HepG2 (cell line): Measurements from ENCODE around the gene RNF126. TPM values are rescaled to one million over a fixed set of nuclear protein-coding genes. Genes with fewer than 3 reads are reported as not detected.

Experiments used
- ATAC-seq: fragments of 200-7000 bp; cut with Tn5 transposase; 3 replicates; pipeline ENCODE4 v1.9.1; 2020; ENCODE audit warnings: mild to moderate bottlenecking, moderate library complexity
- BruUV-seq: library from RNA; stranded (reverse); fragments of 400-500 nt; replicated peaks from 2 replicates; lab custom pipeline; 2021; lab: Mats Ljungman, UMichigan
- CTCF ChIA-PET: fragments of 300-600 bp; formaldehyde crosslinking; extraction: SDS; loops from one replicate; lab custom pipeline; 2021; ENCODE audit warnings: low total read pairs, inconsistent platforms, low intra/inter-chr PET ratio; lab: Yijun Ruan, JAX
- POLR2A ChIA-PET: fragments of 350-600 bp; sonication (Branson Sonifier 250); formaldehyde crosslinking; loops from one replicate; lab custom pipeline; 2020; ENCODE audit warnings: antibody characterized with exemption, inconsistent platforms; lab: Yijun Ruan, JAX
- DNase-seq: peaks from one replicate; pipeline ENCODE4 v3.0.0-alpha.2; 2015; ENCODE audit warnings: low spot score
- FAIRE-seq: peaks from 3 replicates; lab custom pipeline; 2011; peaks lifted over from hg19 to GRCh38; lab: Jason Lieb, UNC
- H2AFZ ChIP-seq: one replicate; pipeline ENCODE4 v1.6.1; 2011; ENCODE audit warnings: low read length, inconsistent platforms
- H3K27ac ChIP-seq: fragments of 300-600 bp; 3 replicates; pipeline ENCODE4 v1.8.0; 2011; ENCODE audit warnings: mixed run types, mild to moderate bottlenecking, mixed read lengths, low read length, inconsistent platforms; ENCODE audit not compliant: insufficient read depth; ENCODE audit errors: extremely low read length
- H3K27me3 ChIP-seq, 2 experiments: fragments of 200-600 bp in 1 of 2; 2 replicates in 1 of 2; 3 replicates in 1 of 2; pipeline versions ENCODE4 v1.6.0 to v1.8.0; 2011; ENCODE audit warnings: low read length in 2 of 2, mild to moderate bottlenecking in 2 of 2, moderate library complexity in 2 of 2, inconsistent platforms in 1 of 2; ENCODE audit not compliant: insufficient read depth in 2 of 2, control insufficient read depth in 1 of 2
- H3K36me3 ChIP-seq, 2 experiments: fragments of 200-600 bp in 1 of 2; replicated peaks in 1 of 2; 2 replicates in 1 of 2; 3 replicates in 1 of 2; pipeline versions ENCODE4 v1.5.1 to v1.8.0; 2011; ENCODE audit warnings: low read length in 2 of 2, inconsistent platforms in 1 of 2; ENCODE audit not compliant: insufficient read depth in 2 of 2, control insufficient read depth in 1 of 2
- H3K4me1 ChIP-seq: 2 replicates; pipeline ENCODE4 v1.5.1; 2012; ENCODE audit warnings: low read length, inconsistent platforms; ENCODE audit not compliant: insufficient read depth
- H3K4me2 ChIP-seq: 2 replicates; pipeline ENCODE4 v1.6.0; 2011; ENCODE audit warnings: low read depth, low read length, inconsistent platforms
- H3K4me3 ChIP-seq, 3 experiments: fragments of 200-600 bp in 1 of 3; sonication (generic), shearing (Covaris generic) in 1 of 3; replicated peaks in 1 of 3; 2 replicates each; pipeline ENCODE4 v1.5.1; 2011 to 2016; ENCODE audit warnings: low read length in 3 of 3, inconsistent platforms in 2 of 3, low read depth in 2 of 3, mild to moderate bottlenecking in 2 of 3, control low read depth in 1 of 3, mixed read lengths in 1 of 3; ENCODE audit not compliant: insufficient read depth in 1 of 3
- H3K79me2 ChIP-seq: one replicate; pipeline ENCODE4 v1.6.1; 2011; ENCODE audit warnings: low read length, inconsistent platforms; ENCODE audit not compliant: insufficient read depth
- H3K9ac ChIP-seq: 2 replicates; pipeline ENCODE4 v1.6.0; 2011; ENCODE audit warnings: mild to moderate bottlenecking, low read depth, low read length, inconsistent platforms; ENCODE audit not compliant: insufficient read depth
- H3K9me3 ChIP-seq: 2 replicates; pipeline ENCODE4 v1.5.1; 2012; ENCODE audit warnings: mild to moderate bottlenecking, low read length
- H4K20me1 ChIP-seq: 2 replicates; pipeline ENCODE4 v1.6.0; 2011; ENCODE audit warnings: inconsistent platforms, mild to moderate bottlenecking, low read length, moderate library complexity; ENCODE audit not compliant: insufficient read depth
- CENPBD1 ChIP-seq: sonication (generic); formaldehyde crosslinking; IDR thresholded peaks from 2 replicates; pipeline ENCODE4 v1.8.0; 2022; ENCODE audit warnings: missing genetic modification reagents, low read depth, mild to moderate bottlenecking, borderline replicate concordance
- FOSL1 ChIP-seq: sonication (generic); formaldehyde crosslinking; IDR thresholded peaks from 2 replicates; pipeline ENCODE4 v1.9.0; 2021; ENCODE audit warnings: missing genetic modification reagents, borderline replicate concordance
- FOXJ3 ChIP-seq: sonication (generic); formaldehyde crosslinking; IDR thresholded peaks from 2 replicates; pipeline ENCODE4 v1.4.0; 2020; ENCODE audit warnings: missing genetic modification reagents, mild to moderate bottlenecking, borderline replicate concordance
- RAD51 ChIP-seq: fragments of 450-650 bp; IDR thresholded peaks from 2 replicates; pipeline ENCODE4 v1.6.1; 2016; ENCODE audit warnings: borderline replicate concordance
- TEAD3 ChIP-seq: optimal IDR thresholded peaks from 2 replicates; pipeline ENCODE3; 2016; ENCODE audit warnings: borderline replicate concordance
- ZNF441 ChIP-seq: sonication (generic); formaldehyde crosslinking; IDR thresholded peaks from 2 replicates; pipeline ENCODE4 v1.7.0; 2021; ENCODE audit warnings: missing genetic modification reagents, borderline replicate concordance
- ZNF543 ChIP-seq: sonication (generic); formaldehyde crosslinking; IDR thresholded peaks from 2 replicates; pipeline ENCODE4 v1.4.0; 2020; ENCODE audit warnings: mild to moderate bottlenecking, missing genetic modification reagents
- ZNF550 ChIP-seq: sonication (generic); formaldehyde crosslinking; IDR thresholded peaks from 2 replicates; pipeline ENCODE4 v1.4.0; 2020; ENCODE audit warnings: mild to moderate bottlenecking, missing genetic modification reagents, borderline replicate concordance
- ZNF629 ChIP-seq: sonication (generic); formaldehyde crosslinking; conservative IDR thresholded peaks from 2 replicates; pipeline ENCODE4 v1.5.0; 2020; ENCODE audit warnings: missing genetic modification reagents
- WGBS: methylation state at CpG from one replicate; pipeline ENCODE4 v1.1.6; 2017; ENCODE audit warnings: low lambda C conversion rate; 5-methylcytosine and 5-hydroxymethylcytosine counted together
- in situ Hi-C: cut with HindIII; loops from 2 replicates; pipeline ENCODE4 v1.10.0; 2017; ENCODE audit warnings: low pct_unique_long_range_greater_than_20kb; ENCODE audit not compliant: extremely low pct_ligation_motif_present
- intact Hi-C: fragments of 100-400 bp; cut with micrococcal nuclease; formaldehyde crosslinking; loops from one replicate; pipeline ENCODE4 v1.10.0; 2022; ENCODE audit not compliant: unreplicated experiment
- polyA plus RNA-seq, 8 experiments: library from polyadenylated mRNA; depleted of rRNA in 3 of 8; stranded (reverse) in 7 of 8; unstranded in 1 of 8; fragments of >200 nt; fragmentation: Illumina TruSeq in 4 of 8; extraction: Trizol in 4 of 8; gene quantifications; 2 replicates each; pipeline versions ENCODE4 v1.2.1 to v1.2.3, GENCODE V29; 2011 to 2016; ENCODE audit warnings: low read depth in 4 of 8, missing spikeins in 1 of 8, mixed read lengths in 1 of 8; ENCODE audit not compliant: insufficient read depth in 1 of 8
- total RNA-seq, 5 experiments: library from RNA; depleted of rRNA; stranded (reverse); fragments of >200 nt; fragmentation: Illumina TruSeq; extraction: Trizol; gene quantifications; 2 replicates each; pipeline ENCODE4 v1.2.3, GENCODE V29; 2016; ENCODE audit warnings: low read depth in 1 of 5
- TF ChIP-seq, protein P1 (sequence below): sonication (generic); formaldehyde crosslinking; IDR thresholded peaks from 2 replicates; pipeline ENCODE4 v1.5.0; 2020; ENCODE audit warnings: mild to moderate bottlenecking, missing genetic modification reagents, borderline replicate concordance
- TF ChIP-seq, protein P2 (sequence below): sonication (generic); formaldehyde crosslinking; IDR thresholded peaks from 2 replicates; pipeline ENCODE4 v1.4.0; 2020; ENCODE audit warnings: missing genetic modification reagents
- TF ChIP-seq, protein P3 (sequence below): IDR thresholded peaks from 2 replicates; pipeline ENCODE4 v1.6.1; 2016; ENCODE audit warnings: missing compliant biosample characterization, missing genetic modification reagents, borderline replicate concordance

RNF126 gene
- total and polyA plus RNA-seq, 2 of the 13 experiments (the other 11 are each of a cell fraction or from before 2014, with no cell fraction given): 23.2 to 34.0 TPM

DNA sequence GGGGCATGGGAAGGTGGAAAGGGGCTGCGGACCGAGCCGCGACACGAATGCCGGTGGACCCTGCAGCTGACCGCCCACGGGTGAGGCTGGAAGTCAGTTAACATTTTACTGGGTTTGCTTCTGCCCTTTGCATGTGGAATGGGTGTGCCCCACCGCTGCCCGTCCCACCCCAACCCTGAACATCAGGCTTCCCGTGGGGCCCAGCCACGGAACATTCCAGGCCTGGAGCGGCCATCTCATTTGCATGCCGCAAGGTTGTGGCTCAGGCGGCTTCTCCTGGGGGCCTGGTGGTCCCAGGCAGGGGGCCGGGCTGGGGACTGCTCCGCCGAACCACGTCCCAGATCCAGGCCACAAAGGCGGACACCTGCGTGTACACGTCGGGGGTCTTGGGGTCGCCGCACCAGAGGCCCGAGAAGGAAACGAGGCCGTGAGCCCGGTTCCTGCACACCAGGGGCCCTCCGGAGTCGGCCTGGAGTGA, 22.5 kb upstream of the RNF126 start:
- ATAC-seq: no peak
- POLR2A ChIA-PET: no interaction called here

More for the DNA sequence above, 22.5 kb upstream of the RNF126 start:
- BruUV-seq: no TSS peak
- in situ Hi-C loops (no loop called here), intact Hi-C loops (no loop called here)
- DNase-seq (no peak), FAIRE-seq (no peak)
- H3K4me3 ChIP-seq: no peak overlapping the region
- H4K20me1 ChIP-seq: no peaks in the 10 kb centered on the region
- H3K4me2 ChIP-seq: no peak overlapping the region
- no peaks in the 10 kb centered on the region for H3K79me2 ChIP-seq
- H2AFZ ChIP-seq: no peak overlapping the region
- H3K36me3 ChIP-seq: no peaks in the 10 kb centered on the region
- WGBS: 40% methylated on average over 2 of the region's 31 CpGs
- no peaks in the 10 kb centered on the region for H3K9me3 ChIP-seq
- TF ChIP-seq, protein P1, sequence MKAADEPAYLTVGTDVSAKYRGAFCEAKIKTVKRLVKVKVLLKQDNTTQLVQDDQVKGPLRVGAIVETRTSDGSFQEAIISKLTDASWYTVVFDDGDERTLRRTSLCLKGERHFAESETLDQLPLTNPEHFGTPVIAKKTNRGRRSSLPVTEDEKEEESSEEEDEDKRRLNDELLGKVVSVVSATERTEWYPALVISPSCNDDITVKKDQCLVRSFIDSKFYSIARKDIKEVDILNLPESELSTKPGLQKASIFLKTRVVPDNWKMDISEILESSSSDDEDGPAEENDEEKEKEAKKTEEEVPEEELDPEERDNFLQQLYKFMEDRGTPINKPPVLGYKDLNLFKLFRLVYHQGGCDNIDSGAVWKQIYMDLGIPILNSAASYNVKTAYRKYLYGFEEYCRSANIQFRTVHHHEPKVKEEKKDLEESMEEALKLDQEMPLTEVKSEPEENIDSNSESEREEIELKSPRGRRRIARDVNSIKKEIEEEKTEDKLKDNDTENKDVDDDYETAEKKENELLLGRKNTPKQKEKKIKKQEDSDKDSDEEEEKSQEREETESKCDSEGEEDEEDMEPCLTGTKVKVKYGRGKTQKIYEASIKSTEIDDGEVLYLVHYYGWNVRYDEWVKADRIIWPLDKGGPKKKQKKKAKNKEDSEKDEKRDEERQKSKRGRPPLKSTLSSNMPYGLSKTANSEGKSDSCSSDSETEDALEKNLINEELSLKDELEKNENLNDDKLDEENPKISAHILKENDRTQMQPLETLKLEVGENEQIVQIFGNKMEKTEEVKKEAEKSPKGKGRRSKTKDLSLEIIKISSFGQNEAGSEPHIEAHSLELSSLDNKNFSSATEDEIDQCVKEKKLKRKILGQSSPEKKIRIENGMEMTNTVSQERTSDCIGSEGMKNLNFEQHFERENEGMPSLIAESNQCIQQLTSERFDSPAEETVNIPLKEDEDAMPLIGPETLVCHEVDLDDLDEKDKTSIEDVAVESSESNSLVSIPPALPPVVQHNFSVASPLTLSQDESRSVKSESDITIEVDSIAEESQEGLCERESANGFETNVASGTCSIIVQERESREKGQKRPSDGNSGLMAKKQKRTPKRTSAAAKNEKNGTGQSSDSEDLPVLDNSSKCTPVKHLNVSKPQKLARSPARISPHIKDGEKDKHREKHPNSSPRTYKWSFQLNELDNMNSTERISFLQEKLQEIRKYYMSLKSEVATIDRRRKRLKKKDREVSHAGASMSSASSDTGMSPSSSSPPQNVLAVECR: no peak
- TF ChIP-seq ZNF441: no peak
- TF ChIP-seq ZNF550 (CRISPR knock-in tag): no peak
- TF ChIP-seq FOSL1 (CRISPR knock-in tag): no peak
- TF ChIP-seq ZNF629: no peak
- TF ChIP-seq FOXJ3: no peak
- TF ChIP-seq TEAD3 (CRISPR knock-in tag): no peak
- TF ChIP-seq, protein P2, sequence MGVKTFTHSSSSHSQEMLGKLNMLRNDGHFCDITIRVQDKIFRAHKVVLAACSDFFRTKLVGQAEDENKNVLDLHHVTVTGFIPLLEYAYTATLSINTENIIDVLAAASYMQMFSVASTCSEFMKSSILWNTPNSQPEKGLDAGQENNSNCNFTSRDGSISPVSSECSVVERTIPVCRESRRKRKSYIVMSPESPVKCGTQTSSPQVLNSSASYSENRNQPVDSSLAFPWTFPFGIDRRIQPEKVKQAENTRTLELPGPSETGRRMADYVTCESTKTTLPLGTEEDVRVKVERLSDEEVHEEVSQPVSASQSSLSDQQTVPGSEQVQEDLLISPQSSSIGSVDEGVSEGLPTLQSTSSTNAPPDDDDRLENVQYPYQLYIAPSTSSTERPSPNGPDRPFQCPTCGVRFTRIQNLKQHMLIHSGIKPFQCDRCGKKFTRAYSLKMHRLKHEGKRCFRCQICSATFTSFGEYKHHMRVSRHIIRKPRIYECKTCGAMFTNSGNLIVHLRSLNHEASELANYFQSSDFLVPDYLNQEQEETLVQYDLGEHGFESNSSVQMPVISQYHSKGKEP (CRISPR knock-in tag): no peak
- no peak for TF ChIP-seq RAD51
- TF ChIP-seq, protein P3, sequence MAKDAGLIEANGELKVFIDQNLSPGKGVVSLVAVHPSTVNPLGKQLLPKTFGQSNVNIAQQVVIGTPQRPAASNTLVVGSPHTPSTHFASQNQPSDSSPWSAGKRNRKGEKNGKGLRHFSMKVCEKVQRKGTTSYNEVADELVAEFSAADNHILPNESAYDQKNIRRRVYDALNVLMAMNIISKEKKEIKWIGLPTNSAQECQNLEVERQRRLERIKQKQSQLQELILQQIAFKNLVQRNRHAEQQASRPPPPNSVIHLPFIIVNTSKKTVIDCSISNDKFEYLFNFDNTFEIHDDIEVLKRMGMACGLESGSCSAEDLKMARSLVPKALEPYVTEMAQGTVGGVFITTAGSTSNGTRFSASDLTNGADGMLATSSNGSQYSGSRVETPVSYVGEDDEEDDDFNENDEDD (CRISPR knock-in tag): no peak
- no peak for TF ChIP-seq CENPBD1 (CRISPR knock-in tag)
- TF ChIP-seq ZNF543 (CRISPR knock-in tag): no peak
- CTCF ChIA-PET: no interaction called here
- peaks cover 0 to 9% of the 10 kb centered on the region in 2 experiments; a peak in 1 of 5 replicates for H3K27me3 ChIP-seq
- no peak overlapping the region for H3K27ac ChIP-seq
- H3K9ac ChIP-seq: no peak overlapping the region
- peaks cover 16% of the 10 kb centered on the region for H3K4me1 ChIP-seq
